Measurements from ENCODE around the gene C17orf107. TPM values are rescaled to one million over a fixed set of nuclear protein-coding genes. Genes with fewer than 3 reads are reported as not detected.

The C17orf107 gene
- total and polyA plus RNA-seq, 4 donors = 0.19 to 5.9 (median 1.7) TPM

DNA sequence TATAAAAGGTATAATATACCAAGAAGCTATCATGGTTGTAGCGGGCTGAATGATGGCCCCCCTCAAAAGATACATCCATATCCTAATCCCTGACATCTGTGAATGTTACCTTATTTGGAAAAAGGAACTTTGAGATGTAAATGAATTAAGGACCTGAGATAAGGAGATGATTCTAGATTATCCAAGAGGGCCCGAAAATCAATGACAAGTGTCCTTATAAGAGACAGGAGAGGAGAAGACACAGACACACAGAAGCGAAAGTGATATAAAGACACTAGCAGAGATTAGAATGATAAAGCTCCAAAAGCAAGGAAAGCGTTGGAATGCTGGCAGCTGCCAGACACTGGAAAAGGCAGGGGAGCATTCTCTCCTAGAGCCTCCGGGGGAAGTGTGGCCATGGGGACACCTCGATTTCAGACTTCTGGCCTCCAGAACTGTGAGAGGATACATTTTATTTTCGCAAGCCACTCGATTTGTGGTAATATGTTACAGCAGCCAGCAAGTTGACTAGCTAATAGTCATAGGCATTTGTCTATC, 20.2 kb downstream of the C17orf107 start:
- peaks cover 3 to 22% (median 16%) of the 10 kb centered on the region in 4 donors for H3K4me1 ChIP-seq (ENCODE audit: control insufficient read depth in 4 of 4, insufficient read depth in 4 of 4, low read length in 3 of 4)
- no peak for TF ChIP-seq NR2F2 (IDR thresholded peaks at IDR 0.05)
- TF ChIP-seq FOXA2 (IDR thresholded peaks at IDR 0.05) = no peak
- TF ChIP-seq RAD21 (IDR thresholded peaks at IDR 0.05) = no peak
- TF ChIP-seq TAF1 (conservative IDR thresholded peaks at IDR 0.05) = no peak
- no peak for TF ChIP-seq HNF4G (IDR thresholded peaks at IDR 0.05)
- no peak for TF ChIP-seq GABPA (IDR thresholded peaks at IDR 0.05 in 1 of 2, conservative IDR thresholded peaks at IDR 0.05 in 1 of 2)
- no peak for TF ChIP-seq JUND (IDR thresholded peaks at IDR 0.05)
- no peak for TF ChIP-seq HNF4A (conservative IDR thresholded peaks at IDR 0.05)
- no peak for TF ChIP-seq SP1 (IDR thresholded peaks at IDR 0.05)
- TF ChIP-seq, protein P1, sequence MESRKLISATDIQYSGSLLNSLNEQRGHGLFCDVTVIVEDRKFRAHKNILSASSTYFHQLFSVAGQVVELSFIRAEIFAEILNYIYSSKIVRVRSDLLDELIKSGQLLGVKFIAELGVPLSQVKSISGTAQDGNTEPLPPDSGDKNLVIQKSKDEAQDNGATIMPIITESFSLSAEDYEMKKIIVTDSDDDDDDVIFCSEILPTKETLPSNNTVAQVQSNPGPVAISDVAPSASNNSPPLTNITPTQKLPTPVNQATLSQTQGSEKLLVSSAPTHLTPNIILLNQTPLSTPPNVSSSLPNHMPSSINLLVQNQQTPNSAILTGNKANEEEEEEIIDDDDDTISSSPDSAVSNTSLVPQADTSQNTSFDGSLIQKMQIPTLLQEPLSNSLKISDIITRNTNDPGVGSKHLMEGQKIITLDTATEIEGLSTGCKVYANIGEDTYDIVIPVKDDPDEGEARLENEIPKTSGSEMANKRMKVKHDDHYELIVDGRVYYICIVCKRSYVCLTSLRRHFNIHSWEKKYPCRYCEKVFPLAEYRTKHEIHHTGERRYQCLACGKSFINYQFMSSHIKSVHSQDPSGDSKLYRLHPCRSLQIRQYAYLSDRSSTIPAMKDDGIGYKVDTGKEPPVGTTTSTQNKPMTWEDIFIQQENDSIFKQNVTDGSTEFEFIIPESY (IDR thresholded peaks at IDR 0.05) = no peak
- TF ChIP-seq RXRA (IDR thresholded peaks at IDR 0.05) = no peak
- TF ChIP-seq YY1 (IDR thresholded peaks at IDR 0.05) = no peak
- TF ChIP-seq, protein P2, sequence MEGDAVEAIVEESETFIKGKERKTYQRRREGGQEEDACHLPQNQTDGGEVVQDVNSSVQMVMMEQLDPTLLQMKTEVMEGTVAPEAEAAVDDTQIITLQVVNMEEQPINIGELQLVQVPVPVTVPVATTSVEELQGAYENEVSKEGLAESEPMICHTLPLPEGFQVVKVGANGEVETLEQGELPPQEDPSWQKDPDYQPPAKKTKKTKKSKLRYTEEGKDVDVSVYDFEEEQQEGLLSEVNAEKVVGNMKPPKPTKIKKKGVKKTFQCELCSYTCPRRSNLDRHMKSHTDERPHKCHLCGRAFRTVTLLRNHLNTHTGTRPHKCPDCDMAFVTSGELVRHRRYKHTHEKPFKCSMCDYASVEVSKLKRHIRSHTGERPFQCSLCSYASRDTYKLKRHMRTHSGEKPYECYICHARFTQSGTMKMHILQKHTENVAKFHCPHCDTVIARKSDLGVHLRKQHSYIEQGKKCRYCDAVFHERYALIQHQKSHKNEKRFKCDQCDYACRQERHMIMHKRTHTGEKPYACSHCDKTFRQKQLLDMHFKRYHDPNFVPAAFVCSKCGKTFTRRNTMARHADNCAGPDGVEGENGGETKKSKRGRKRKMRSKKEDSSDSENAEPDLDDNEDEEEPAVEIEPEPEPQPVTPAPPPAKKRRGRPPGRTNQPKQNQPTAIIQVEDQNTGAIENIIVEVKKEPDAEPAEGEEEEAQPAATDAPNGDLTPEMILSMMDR (IDR thresholded peaks at IDR 0.05; ENCODE audit: low read depth, low read length, missing input control) = no peak
- 61% methylated on average over 8 of the region's 8 CpGs for WGBS
- H3K27ac ChIP-seq (ENCODE audit: low read depth in 1 of 2, low read length in 2 of 2) = peak overlapping the region; percentile 92 to 95
- H3K9me3 ChIP-seq (ENCODE audit: control insufficient read depth in 4 of 4, low read length in 3 of 4) = no peaks in the 10 kb centered on the region
- H3K4me3 ChIP-seq (ENCODE audit: low read depth in 1 of 3, low read length in 3 of 3) = no peak overlapping the region
- no peaks in the 10 kb centered on the region for H3K36me3 ChIP-seq (ENCODE audit: control insufficient read depth in 4 of 4, insufficient read depth in 3 of 4, low read depth in 1 of 4, low read length in 3 of 4)
- DNase-seq (ENCODE audit: low spot score) = no peak
- no peaks in the 10 kb centered on the region for H3K27me3 ChIP-seq (ENCODE audit: control insufficient read depth in 4 of 4, insufficient read depth in 4 of 4, low read length in 3 of 4)
- H3K9ac ChIP-seq (ENCODE audit: low read depth in 1 of 2, low read length in 2 of 2) = peak overlapping the region in 1 of 2 donors; percentile 34

DNA sequence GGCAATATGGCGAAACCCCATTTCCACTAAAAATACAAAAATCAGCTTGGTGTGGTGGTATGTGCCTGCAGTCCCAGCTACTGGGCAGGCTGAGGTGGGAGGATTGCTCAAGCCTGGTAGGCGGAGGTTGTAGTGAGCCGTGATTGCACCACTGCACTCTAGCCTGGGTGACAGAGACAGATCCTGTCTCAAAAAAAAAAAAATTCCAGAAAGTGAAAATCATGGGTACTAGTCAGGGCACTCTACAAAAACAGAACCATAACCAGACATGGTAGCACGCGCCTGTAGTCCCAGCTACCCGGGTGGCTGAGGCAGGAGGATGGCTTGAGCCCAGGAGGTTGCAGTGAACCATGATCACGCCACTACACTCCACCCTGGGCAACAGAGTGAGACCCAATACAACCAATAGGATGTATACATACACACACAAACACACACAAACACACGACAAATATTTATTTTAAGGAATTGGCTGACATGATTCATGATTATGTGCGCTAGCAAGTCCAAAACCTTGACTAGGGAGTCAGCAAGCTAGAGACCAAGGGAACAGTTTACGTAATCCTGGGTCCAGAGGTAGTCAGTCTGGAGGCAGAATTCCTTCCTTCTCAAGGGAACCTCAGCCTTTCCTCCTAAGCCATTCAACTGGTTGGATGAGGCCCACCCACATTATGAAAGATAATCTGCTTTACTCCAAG, 21.2 kb downstream of the C17orf107 start:
- 32% methylated on average over 10 of the region's 10 CpGs for WGBS
- peak overlapping the region; percentile 92 to 95 for H3K27ac ChIP-seq (ENCODE audit: low read depth in 1 of 2, low read length in 2 of 2)
- H3K27me3 ChIP-seq (ENCODE audit: control insufficient read depth in 4 of 4, insufficient read depth in 4 of 4, low read length in 3 of 4) = no peaks in the 10 kb centered on the region
- TF ChIP-seq EGR1 (IDR thresholded peaks at IDR 0.05; ENCODE audit: low read depth in 2 of 2) (no peak), GABPA (IDR thresholded peaks at IDR 0.05 in 1 of 2, conservative IDR thresholded peaks at IDR 0.05 in 1 of 2) (peak in 1 of 2 donors; percentile 47), RAD21 (IDR thresholded peaks at IDR 0.05) (peak in 1 of 2 donors; percentile 16), SP1 (IDR thresholded peaks at IDR 0.05) (peak; percentile 79), HNF4A (conservative IDR thresholded peaks at IDR 0.05) (peak; percentile 58 to 81), JUND (IDR thresholded peaks at IDR 0.05) (peak; percentile 45 to 57), FOXA2 (IDR thresholded peaks at IDR 0.05) (peak; percentile 31), YY1 (IDR thresholded peaks at IDR 0.05) (peak; percentile 86), RXRA (IDR thresholded peaks at IDR 0.05) (peak in 1 of 2 donors; percentile 43), TAF1 (conservative IDR thresholded peaks at IDR 0.05) (peak; percentile 57)
- TF ChIP-seq, protein P1 (IDR thresholded peaks at IDR 0.05) = peak; percentile 74
- TF ChIP-seq, protein P3, sequence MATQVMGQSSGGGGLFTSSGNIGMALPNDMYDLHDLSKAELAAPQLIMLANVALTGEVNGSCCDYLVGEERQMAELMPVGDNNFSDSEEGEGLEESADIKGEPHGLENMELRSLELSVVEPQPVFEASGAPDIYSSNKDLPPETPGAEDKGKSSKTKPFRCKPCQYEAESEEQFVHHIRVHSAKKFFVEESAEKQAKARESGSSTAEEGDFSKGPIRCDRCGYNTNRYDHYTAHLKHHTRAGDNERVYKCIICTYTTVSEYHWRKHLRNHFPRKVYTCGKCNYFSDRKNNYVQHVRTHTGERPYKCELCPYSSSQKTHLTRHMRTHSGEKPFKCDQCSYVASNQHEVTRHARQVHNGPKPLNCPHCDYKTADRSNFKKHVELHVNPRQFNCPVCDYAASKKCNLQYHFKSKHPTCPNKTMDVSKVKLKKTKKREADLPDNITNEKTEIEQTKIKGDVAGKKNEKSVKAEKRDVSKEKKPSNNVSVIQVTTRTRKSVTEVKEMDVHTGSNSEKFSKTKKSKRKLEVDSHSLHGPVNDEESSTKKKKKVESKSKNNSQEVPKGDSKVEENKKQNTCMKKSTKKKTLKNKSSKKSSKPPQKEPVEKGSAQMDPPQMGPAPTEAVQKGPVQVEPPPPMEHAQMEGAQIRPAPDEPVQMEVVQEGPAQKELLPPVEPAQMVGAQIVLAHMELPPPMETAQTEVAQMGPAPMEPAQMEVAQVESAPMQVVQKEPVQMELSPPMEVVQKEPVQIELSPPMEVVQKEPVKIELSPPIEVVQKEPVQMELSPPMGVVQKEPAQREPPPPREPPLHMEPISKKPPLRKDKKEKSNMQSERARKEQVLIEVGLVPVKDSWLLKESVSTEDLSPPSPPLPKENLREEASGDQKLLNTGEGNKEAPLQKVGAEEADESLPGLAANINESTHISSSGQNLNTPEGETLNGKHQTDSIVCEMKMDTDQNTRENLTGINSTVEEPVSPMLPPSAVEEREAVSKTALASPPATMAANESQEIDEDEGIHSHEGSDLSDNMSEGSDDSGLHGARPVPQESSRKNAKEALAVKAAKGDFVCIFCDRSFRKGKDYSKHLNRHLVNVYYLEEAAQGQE (IDR thresholded peaks at IDR 0.05) = peak; percentile 29
- TF ChIP-seq, protein P4, sequence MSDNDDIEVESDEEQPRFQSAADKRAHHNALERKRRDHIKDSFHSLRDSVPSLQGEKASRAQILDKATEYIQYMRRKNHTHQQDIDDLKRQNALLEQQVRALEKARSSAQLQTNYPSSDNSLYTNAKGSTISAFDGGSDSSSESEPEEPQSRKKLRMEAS (IDR thresholded peaks at IDR 0.05) = no peak
- TF ChIP-seq, protein P2 (IDR thresholded peaks at IDR 0.05; ENCODE audit: low read depth, low read length, missing input control) = no peak
- no peak for DNase-seq (ENCODE audit: low spot score)
- H3K36me3 ChIP-seq (ENCODE audit: control insufficient read depth in 4 of 4, insufficient read depth in 3 of 4, low read depth in 1 of 4, low read length in 3 of 4) = no peaks in the 10 kb centered on the region
- H3K4me1 ChIP-seq (ENCODE audit: control insufficient read depth in 4 of 4, insufficient read depth in 4 of 4, low read length in 3 of 4) = peaks cover 3 to 22% (median 15%) of the 10 kb centered on the region in 4 donors
- no peak overlapping the region for H3K4me3 ChIP-seq (ENCODE audit: low read depth in 1 of 3, low read length in 3 of 3)
- no peaks in the 10 kb centered on the region for H3K9me3 ChIP-seq (ENCODE audit: control insufficient read depth in 4 of 4, low read length in 3 of 4)
- peak overlapping the region in 1 of 2 donors; percentile 1 for H3K9ac ChIP-seq (ENCODE audit: low read depth in 1 of 2, low read length in 2 of 2)
